ENCODE results near the gene APBB1IP. TPM values are rescaled to one million over a fixed set of nuclear protein-coding genes. Genes with fewer than 3 reads are reported as not detected.
A peak's percentile ranks its signal among the peaks of the same experiment; 100 is the strongest.
"Not testable (repeated sequence)": the region's sequence is repeated elsewhere in the genome, so short reads cannot be mapped to it uniquely, and the experiment has no call there.

The APBB1IP gene
- total and polyA plus RNA-seq, 8 donors, result 1.8 to 50.0 (median 2.4) TPM

- TF ChIP-seq CTCF (IDR thresholded peaks at IDR 0.05), result no peak
Measured at GRCh38 chr10:26489081-26489480, 50.9 kb downstream of the APBB1IP start.

GRCh38 chr10:26490367-26490766 lies 52.2 kb downstream of the APBB1IP start:
- Histone ChIP-seq H3K27ac (peak overlapping the region in 1 of 2 donors; percentile 72), H3K4me1 (peaks cover 0 to 70% of the 10 kb centered on the region in 2 donors), H3K36me3 (peaks cover 0 to 29% of the 10 kb centered on the region in 2 donors)
- H3K9me3 ChIP-seq; H3K4me3 ChIP-seq; ATAC-seq; DNase-seq; H3K27me3 ChIP-seq; intact Hi-C loops (cut with DNase I): not testable (repeated sequence)

More at GRCh38 chr10:26489081-26489480, 50.9 kb downstream of the APBB1IP start:
- ATAC-seq, result no peak
- Histone ChIP-seq H3K4me1 (peaks cover 0 to 82% of the 10 kb centered on the region in 2 donors), H3K27ac (no peak overlapping the region), H3K4me3 (no peak overlapping the region), H3K36me3 (peaks cover 0 to 16% of the 10 kb centered on the region in 2 donors), H3K9me3 (no peaks in the 10 kb centered on the region), H3K27me3 (no peaks in the 10 kb centered on the region)
- intact Hi-C loops (cut with DNase I), result no loop called here
- DNase-seq, result no peak

GRCh38 chr10:26491276-26491675 lies 53.1 kb downstream of the APBB1IP start:
- no peak for DNase-seq
- no peak for ATAC-seq
- Histone ChIP-seq H3K27ac (peak overlapping the region in 1 of 2 donors; percentile 72), H3K9me3 (no peaks in the 10 kb centered on the region), H3K27me3 (no peaks in the 10 kb centered on the region), H3K36me3 (peaks cover 0 to 33% of the 10 kb centered on the region in 2 donors), H3K4me1 (peaks cover 0 to 61% of the 10 kb centered on the region in 2 donors), H3K4me3 (no peak overlapping the region)
- no peak for TF ChIP-seq CTCF (IDR thresholded peaks at IDR 0.05)
- intact Hi-C loops (cut with DNase I), result no loop called here

GRCh38 chr10:26491934-26492333 lies 53.8 kb downstream of the APBB1IP start:
- ATAC-seq, result no peak
- H3K27me3 ChIP-seq, result no peaks in the 10 kb centered on the region
- DNase-seq, result no peak
- peak overlapping the region in 1 of 2 donors; percentile 72 for H3K27ac ChIP-seq
- H3K4me3 ChIP-seq, result no peak overlapping the region
- intact Hi-C loops (cut with DNase I), result no loop called here
- no peak for TF ChIP-seq CTCF (IDR thresholded peaks at IDR 0.05)
- H3K36me3 ChIP-seq, result peaks cover 0 to 37% of the 10 kb centered on the region in 2 donors
- H3K9me3 ChIP-seq, result no peaks in the 10 kb centered on the region
- peaks cover 0 to 54% of the 10 kb centered on the region in 2 donors for H3K4me1 ChIP-seq

GRCh38 chr10:26492725-26493124 lies 54.6 kb downstream of the APBB1IP start:
- DNase-seq; H3K9me3 ChIP-seq; H3K4me3 ChIP-seq; ATAC-seq; H3K27me3 ChIP-seq; H3K27ac ChIP-seq; intact Hi-C loops (cut with DNase I): not testable (repeated sequence)
- Histone ChIP-seq H3K4me1 (peaks cover 0 to 46% of the 10 kb centered on the region in 2 donors), H3K36me3 (peaks cover 0 to 45% of the 10 kb centered on the region in 2 donors)

- H3K4me3 ChIP-seq, result no peak overlapping the region
- peaks cover 0 to 58% of the 10 kb centered on the region in 2 donors for H3K36me3 ChIP-seq
- H3K9me3 ChIP-seq, result no peaks in the 10 kb centered on the region
- H3K4me1 ChIP-seq, result peaks cover 0 to 33% of the 10 kb centered on the region in 2 donors
- H3K27ac ChIP-seq, result no peak overlapping the region
- no peak for DNase-seq
- no peaks in the 10 kb centered on the region for H3K27me3 ChIP-seq
- intact Hi-C loops (cut with DNase I), result no loop called here
- TF ChIP-seq CTCF (IDR thresholded peaks at IDR 0.05), result no peak
- ATAC-seq, result no peak
Measured at GRCh38 chr10:26494018-26494417, 55.9 kb downstream of the APBB1IP start.

All from left lung (tissue), 10 donors.